Activated CD4-positive, CD25-positive, alpha-beta regulatory T cell treated with anti-CD3 and anti-CD28 coated beads, Interleukin-2, amount 50 U/mL, for 16 hours (primary cell): ENCODE measurements around the gene BCAS3.
"Not testable (repeated sequence)": the region's sequence is repeated elsewhere in the genome, so short reads cannot be mapped to it uniquely, and the experiment has no call there.

Experiments
- DNase-seq: peaks from one replicate; pipeline ENCODE4 v3.0.0-alpha.2; 2020; ENCODE audit warnings: low read depth, low spot score

BCAS3 gene

DNA sequence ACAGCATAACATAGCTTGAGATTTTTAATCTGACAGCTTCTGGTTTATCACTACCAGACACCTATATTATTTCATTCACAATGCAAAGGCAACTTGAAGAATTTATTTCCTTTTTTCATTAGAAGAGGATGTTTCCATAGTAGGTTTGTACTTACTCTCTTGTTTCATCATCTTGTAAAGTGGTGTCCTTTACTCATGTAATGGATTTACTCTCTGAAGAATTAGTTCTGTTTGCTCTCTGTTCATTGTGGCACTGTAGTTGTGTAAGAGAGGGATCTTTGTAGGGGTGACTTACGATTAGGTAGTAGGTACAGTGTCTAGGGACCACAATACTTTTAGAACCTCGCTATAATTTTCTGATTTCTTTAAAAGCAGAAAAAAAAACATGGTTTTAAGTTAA, 256.1 kb downstream of the BCAS3 start:
- DNase-seq, result no peak

DNA sequence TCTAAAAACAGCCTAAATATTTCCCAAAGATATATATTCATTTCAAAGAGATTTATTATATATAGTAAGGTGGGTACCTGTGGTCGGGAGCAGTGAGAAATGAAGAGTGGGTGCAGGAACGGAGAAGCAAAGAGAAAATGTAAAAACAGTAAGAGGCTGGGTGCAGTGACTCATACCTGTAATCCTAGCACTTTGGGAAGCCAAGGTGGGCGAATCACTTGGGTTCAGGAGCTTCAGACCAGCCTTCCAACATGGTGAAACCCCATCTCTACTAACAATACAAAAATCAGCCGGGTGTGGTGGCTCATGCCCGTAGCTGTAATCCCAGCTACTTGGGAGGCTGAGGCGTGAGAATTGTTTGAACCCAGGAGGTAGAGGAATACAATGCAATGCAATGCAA, 257.1 kb downstream of the BCAS3 start:
- DNase-seq, result no peak

DNA sequence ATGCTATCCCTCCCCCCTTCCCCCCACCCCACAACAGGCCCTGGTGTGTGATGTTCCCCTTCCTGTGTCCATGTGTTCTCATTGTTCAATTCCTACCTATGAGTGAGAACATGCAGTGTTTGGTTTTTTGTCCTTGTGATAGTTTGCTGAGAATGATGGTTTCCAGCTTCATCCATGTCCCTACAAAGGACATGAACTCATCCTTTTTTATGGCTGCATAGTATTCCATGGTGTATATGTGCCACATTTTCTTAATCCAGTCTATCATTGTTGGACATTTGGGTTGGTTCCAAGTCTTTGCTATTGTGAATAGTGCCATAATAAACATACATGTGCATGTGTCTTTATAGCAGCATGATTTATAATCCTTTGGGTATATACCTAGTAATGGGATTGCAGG, 258.3 kb downstream of the BCAS3 start:
- not testable (repeated sequence) for DNase-seq

DNA sequence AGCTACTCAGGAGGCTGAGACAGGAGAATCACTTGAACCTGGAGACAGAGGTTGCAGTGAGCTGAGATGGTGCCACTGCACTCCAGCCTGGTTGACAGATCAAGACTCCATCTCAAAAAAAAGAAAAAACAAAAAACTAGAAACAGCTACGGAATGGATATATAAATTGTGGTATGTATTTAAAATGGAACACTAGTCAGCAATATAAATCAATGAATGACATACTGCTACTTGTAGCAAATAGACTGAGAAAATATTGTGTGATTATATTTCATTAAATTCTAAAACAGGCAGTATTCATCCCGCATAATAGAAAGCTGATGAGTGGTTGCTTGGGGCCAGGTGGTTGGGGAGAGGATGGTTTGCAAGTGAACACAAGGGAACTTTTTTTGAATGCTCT, 261.7 kb downstream of the BCAS3 start:
- no peak for DNase-seq

DNA sequence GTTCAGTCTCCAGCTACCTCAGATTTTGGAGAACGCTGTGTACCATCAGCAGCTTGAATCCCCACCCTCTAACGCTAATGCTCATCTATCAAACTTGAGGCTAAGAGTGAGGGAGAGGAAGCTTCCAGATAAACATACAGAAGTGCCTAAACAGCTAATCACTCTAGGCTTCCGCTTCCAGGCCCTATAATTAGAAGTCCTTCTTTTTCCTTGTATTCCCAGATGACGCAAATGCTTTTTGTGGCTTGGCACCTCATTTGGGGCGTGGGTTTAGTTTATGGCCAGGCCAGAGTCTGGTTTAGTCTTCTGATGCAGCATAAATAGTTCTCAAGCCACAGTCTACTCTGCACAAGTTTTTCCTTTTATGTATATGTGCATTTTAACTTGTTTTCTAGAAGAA, 263.4 kb downstream of the BCAS3 start:
- no peak for DNase-seq

DNA sequence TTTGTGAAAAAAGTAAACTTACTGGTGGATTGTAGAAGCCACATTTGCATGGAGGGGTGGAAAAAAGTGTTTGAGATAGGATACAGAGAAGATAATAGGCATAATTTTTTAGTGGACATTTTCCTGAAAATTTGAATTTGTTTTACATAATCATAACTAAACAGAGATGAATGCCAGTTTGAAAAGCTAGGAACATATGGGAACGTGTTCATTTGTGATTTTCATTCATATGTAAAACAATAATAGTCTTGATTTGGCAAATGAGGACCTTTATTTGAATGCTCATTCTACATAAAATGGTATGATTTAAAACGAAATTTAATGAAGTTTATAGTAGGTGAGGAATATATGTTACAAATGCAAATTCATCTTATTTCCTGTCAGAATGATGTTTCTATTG, 263.9 kb downstream of the BCAS3 start:
- DNase-seq, result no peak

DNA sequence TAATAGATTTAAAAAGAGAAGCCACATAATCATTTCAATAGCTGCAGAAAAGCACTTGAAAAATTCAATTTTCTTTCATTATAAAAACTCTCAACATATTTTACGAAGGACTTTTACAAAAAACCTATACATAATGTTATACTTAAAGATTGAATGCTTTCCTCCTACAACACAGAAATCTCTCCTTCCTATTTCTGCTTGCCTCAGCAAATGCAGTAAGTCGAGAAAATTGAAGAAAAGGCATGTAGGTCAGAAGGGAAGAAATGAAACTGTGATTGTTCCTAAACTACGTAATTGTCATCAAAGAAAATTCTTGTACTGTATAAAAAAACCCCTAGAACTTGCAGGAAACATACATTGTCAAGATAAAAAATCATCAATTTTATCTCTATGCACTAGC, 267.1 kb downstream of the BCAS3 start:
- DNase-seq, result no peak

DNA sequence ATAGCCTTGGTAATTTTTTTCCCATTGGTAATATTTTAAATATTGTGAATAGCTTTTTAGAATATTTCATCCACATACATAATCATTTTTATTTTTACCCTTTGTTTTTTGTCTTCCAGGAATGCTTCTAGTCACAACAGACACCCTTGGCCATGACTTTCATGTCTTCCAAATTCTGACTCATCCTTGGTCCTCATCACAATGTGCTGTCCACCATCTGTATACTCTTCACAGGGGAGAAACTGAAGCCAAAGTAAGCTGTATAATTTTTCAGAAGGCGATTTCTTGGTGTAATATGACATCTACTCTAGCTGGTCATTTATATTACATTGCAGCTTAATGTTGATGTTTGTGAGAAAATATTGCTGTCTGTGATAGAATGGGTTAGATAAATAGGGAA, 269.4 kb downstream of the BCAS3 start:
- DNase-seq, result no peak

DNA sequence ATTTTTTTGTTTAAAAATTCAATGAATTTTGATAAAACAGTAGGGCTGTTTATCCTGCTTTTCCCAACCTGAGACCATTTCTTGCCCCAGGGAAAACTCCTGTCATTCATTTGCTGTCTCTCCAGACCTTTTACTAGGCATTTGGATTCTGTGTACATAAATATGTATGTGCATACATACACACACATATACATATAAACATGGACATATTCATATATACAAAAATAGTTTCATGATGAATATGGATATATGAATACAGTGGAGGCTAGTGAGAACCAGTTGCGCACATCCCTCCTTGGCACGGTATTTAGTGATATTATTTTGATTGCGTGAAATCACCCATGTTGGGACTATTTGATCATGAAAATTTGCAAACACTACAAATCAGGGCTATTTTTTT, 269.9 kb downstream of the BCAS3 start:
- no peak for DNase-seq

DNA sequence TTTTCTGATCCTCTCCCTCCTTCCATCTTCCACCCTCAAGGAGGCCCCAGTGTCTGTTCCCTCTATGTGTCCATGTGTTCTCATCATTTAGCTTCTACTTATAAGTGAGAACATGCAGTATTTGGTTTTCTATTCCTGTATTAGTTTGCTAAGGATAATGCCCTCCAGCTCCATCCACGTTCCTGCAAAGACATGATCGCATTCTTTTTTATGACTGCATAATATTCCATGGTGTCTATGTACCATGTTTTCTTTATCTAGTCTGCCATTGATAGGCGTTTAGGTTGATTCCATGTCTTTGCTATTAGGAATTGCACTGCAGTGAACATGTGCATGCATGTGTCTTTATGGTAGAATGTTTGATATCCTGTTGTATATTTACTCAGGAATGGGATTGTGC, 275.1 kb downstream of the BCAS3 start:
- no peak for DNase-seq

DNA sequence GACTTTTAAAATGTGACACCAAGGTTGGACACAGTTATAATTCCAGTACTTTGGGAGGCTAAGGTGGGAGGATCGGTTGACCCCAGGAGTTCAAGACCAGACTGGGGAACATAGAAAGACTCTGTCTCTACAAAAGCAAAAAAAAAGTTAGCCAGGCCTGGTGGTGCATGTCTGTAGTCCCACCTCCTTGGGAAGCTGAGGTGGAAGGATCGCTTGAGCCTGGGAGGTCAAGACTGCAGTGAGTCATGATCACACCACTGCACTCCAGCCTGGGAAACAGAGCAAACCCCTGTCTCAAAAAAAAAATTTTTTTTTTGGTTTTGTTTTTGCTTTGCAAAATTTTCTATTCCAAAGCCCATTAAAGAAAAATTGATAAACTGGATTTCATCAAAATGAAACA, 281.4 kb downstream of the BCAS3 start:
- DNase-seq, result no peak

DNA sequence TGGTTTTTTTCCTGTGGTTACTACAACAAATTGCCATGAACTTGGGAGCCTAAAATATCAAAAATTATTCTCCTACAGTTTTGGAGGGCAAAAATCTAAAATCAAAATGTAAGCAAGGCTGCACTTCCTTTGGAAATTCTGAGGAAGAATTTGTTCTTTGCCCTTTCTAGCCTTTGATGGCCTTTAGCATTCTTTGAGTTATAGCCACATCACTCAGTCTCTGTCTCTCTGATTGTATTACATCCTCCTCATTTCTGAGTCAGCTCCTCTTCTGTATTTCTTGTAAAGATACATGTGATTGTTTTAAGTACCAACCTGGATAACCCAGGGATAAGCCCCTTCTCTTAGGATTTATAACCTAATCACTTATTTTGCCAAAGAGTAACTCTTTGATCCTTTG, 282.0 kb downstream of the BCAS3 start:
- DNase-seq, result no peak

DNA sequence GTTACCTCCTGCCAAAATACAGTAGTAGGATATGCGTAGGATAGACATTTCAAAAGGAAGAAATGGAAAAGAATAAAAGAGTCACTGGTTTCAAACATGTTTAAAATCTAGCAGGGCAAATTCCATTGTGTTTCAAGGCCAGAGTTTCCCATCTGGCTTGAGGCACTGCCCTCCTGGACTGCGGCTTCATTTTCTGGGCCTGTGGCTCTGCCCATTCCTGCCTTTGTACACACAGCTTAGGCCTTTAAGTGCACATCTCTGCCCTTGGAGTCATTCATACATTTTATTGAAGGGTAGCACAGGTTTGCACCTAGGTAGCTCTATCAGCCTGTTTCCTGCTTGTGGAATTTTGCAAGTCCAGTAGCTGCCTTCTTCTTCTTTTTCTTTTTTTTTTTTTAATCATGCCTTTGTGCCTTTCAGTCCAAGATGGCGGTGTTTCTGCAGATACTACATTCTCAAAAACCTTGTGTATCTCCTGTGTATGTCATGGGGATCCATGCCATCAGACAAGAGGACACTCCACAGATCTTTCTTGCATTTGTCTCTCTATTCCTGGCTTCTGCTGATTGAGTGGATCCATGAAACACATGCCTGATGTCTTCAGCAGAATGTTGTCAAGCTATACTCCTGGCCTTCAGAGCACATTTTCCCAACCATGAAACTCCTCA, 282.9 kb downstream of the BCAS3 start:
- no peak for DNase-seq

DNA sequence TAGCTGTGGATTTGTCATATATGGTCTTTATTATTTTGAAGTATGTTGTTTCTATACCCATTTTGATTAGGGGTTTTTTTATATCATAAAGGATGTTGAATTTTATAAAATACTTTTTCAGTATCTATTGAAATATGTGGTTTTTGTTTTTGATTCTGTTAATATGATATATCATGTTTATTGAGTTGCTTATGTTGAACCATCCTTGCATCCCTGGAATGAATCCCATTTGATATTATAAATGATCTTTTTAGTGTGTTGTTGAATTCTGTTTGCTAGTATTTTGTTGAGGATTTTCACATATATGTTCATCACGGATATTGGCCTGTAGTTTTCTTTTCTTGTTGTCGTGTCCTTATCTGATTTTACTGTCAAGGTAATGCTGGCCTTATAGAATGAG, 286.5 kb downstream of the BCAS3 start:
- DNase-seq, result no peak

DNA sequence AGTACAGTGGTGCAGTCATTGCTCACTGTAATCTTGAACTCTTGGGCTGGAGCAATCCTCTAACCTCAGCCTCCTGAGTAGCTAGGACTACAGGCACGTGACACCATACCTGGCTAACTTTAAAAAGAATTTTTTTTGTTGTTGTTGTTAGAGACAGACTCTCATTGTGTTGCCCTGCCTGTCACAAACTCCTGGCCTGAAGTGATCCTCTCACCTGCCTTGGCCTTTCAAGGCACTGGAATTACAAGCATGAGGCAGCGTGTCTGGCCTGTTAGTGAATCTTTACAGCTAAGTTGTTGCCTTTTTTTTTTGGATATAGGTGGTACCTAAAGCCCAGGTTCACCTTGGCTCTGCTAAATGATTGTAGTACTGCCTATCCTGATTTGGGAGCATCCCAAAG, 290.6 kb downstream of the BCAS3 start:
- no peak for DNase-seq

DNA sequence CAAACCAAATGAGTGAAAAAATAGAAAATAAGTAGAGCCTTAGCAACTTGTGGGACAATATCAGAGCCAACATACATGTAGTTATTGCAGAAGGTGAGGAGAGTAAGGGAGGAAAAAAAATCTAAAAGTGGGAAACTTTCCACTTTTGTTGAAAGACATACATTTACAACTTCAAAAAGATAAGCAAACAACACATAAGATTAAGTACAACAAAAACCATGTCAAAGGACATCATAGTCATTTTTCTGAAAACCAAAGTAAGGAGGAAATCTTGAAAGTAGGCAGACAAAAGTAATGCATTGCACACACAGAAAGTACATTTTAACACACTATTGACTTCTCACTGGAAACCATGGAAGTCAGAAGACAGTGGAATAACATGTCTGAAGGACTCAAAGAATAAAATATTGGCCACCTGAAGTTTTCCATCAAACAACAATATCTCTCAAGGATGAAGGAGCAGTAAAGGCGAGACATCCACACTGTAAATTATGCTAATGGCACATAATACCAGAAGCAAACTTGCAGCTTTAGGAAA, 291.9 kb downstream of the BCAS3 start:
- DNase-seq, result no peak

DNA sequence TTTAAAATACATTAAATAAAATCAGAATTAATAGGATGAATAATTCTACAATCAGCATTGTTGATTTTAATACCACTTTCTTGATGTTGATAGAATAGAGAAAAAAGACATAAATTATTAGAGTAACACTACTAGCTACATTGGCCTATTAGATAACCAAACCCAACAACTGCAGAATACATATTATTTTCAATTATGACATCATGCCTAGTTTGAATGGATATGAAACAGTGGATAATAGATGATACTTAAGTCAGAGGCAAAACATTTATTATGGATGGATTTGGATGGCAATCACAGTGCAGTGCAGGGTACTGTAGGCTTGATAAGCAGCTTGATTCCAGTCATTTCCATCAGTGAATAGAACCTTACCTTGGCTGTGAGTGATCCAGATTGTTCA, 293.1 kb downstream of the BCAS3 start:
- DNase-seq, result no peak

DNA sequence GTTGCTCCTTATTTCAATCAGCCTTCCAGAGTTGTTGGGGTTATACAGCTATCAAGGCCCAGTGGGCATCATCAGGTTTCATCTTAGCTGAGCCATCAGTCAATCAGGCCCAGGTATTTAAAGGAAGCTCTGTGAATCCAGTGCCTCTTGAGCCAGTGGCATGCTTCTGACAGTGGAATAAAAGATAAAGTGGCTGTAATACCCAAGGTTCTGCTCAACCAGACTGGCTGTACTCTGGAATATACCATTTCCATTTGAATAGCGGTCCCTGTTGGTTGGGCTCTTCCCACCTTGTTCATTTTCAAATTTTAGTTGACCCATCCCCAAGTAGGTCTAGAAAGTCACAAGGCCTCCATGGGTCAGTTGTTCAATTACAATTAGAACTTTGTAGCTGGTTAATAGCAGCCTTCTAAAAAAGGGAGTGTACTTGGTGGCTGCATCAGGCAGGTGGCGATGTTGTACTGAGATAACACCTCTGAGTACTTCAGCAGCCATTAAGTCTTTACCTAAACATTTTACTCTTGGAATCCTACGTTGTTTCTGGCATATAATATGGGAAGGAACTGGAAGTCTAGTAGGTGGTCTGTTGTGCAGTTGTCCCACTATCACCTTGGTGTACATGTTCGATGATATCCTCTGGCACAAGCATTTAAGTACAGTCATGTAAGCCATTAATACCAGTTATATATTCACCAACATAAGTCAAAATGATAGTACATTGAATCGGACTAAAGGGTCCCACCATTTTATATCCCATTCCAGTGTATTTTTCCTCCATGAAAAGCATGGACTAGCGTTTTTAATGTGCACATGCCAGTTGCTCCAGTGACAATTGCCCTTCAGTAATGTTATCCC, 294.1 kb downstream of the BCAS3 start:
- no peak for DNase-seq

DNA sequence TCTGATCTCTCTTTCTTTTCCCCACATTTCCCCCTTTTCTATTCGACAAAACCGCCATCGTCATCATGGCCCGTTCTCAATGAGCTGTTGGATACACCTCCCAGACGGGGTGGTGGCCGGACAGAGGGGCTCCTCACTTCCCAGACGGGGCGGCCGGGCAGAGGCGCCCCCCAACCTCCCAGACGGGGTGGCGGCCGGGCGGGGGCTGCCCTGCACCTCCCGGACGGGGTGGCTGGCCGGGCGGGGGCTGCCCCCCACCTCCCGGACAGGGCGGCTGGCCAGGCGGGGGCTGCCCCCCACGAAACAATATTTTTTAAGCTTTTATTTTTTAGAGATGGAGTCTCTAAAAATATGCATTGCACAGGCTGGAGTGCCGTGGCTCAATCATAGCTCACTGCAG, 299.2 kb downstream of the BCAS3 start:
- DNase-seq, result not testable (repeated sequence)

DNA sequence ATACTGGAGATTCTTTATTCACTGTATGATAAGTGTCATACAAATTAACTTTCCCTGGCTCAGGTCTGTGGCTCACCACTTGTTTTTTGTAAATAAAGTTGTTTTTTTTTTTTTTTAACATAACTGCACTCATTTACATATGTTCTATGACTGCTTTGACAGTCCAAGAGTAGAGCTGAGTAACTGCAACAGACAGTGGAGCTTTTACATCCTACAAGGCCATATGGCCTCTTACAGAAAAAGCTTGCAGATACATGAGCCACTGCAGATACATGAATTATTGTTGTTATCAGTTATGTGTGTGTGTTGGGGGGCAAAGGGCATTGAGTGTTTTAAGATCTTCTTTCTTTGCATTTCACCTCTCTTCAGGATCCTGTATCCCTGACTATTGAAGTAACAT, 311.7 kb downstream of the BCAS3 start:
- no peak for DNase-seq

DNA sequence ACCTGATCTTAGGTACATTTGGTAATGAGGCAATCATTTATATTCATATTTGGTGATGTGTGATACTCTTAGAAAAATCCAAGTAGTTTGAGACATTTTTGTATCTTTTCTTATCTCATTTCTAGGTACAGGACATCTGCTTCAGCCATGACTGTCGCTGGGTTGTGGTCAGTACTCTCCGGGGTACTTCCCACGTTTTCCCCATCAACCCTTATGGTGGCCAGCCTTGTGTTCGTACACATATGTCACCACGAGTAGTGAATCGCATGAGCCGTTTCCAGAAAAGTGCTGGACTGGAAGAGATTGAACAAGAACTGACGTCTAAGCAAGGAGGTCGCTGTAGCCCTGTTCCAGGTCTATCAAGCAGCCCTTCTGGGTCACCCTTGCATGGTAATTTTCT, 312.2 kb downstream of the BCAS3 start:
- DNase-seq, result no peak

DNA sequence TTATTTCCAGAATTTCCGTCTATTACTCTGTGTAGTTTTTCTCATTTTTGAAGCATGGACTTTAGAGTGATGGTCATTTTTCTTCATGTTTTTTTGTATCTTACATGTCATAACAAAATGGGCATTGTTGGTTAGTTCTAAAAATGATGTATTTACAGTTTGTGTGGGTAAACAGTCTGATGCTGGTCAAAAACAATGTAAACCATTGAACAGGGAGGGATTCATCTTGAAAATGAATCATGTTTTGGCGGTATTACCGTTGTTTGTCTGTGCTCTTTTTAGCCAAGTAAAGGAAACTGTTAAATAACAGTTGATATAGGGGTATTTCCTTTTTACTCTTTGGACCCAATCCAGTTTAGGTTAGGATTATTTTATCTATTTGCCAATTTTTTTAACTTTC, 315.8 kb downstream of the BCAS3 start:
- no peak for DNase-seq

DNA sequence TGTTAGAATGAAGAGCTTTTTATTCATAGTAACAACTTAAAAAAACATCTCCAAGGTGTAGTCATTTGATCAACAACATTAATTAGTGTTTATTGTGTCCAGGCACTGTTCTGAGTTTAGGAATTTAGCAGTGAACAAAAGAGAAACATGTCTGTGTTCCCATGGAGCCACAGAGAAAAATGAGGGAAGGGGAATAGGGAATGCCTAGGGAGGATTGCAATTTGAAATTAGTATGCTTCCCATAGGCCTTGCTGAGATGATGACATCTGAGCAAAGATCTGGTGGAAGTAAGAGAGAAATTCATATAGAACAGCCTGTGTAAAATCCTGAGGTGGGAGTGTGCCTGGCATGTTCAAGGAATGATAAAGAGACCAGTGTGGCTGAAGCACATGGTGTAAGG, 318.0 kb downstream of the BCAS3 start:
- no peak for DNase-seq
